ENCODE measurements around the gene TYW1. TPM values are rescaled to one million over a fixed set of nuclear protein-coding genes. Genes with fewer than 3 reads are reported as not detected.
"Not testable (repeated sequence)": the region's sequence is repeated elsewhere in the genome, so short reads cannot be mapped to it uniquely, and the experiment has no call there.

Gene TYW1
- total RNA-seq, 1 donor from 2014 or later, result 24.9 TPM

- H3K27ac Mint-ChIP-seq; H3K4me3 Mint-ChIP-seq (ENCODE audit: low read depth); H3K4me1 Mint-ChIP-seq (ENCODE audit: low read depth); DNase-seq (ENCODE audit: low spot score, unreplicated experiment); H3K27me3 Mint-ChIP-seq; H3K9me3 Mint-ChIP-seq (ENCODE audit: low read depth): not testable (repeated sequence)
- peaks cover 28% of the 10 kb centered on the region for H3K36me3 Mint-ChIP-seq (ENCODE audit: insufficient read depth)
Observed at GRCh38 chr7:67196176-67196575, 199.5 kb downstream of the TYW1 start.

GRCh38 chr7:67198865-67199526 is 202.4 kb downstream of the TYW1 start:
- not testable (repeated sequence) for H3K4me1 Mint-ChIP-seq (ENCODE audit: low read depth); H3K9me3 Mint-ChIP-seq (ENCODE audit: low read depth); DNase-seq (ENCODE audit: low spot score, unreplicated experiment); H3K4me3 Mint-ChIP-seq (ENCODE audit: low read depth); H3K27me3 Mint-ChIP-seq; H3K27ac Mint-ChIP-seq
- peaks cover 33% of the 10 kb centered on the region for H3K36me3 Mint-ChIP-seq (ENCODE audit: insufficient read depth)

GRCh38 chr7:67205772-67206171 is 209.1 kb downstream of the TYW1 start:
- not testable (repeated sequence) for DNase-seq (ENCODE audit: low spot score, unreplicated experiment); H3K27me3 Mint-ChIP-seq; H3K4me3 Mint-ChIP-seq (ENCODE audit: low read depth); H3K4me1 Mint-ChIP-seq (ENCODE audit: low read depth); H3K27ac Mint-ChIP-seq; H3K9me3 Mint-ChIP-seq (ENCODE audit: low read depth)
- peaks cover 19% of the 10 kb centered on the region for H3K36me3 Mint-ChIP-seq (ENCODE audit: insufficient read depth)

- H3K9me3 Mint-ChIP-seq (ENCODE audit: low read depth), result peaks cover 6% of the 10 kb centered on the region
- peaks cover 2% of the 10 kb centered on the region for H3K4me1 Mint-ChIP-seq (ENCODE audit: low read depth)
- H3K36me3 Mint-ChIP-seq (ENCODE audit: insufficient read depth), result peaks cover 18% of the 10 kb centered on the region
- no peak overlapping the region for H3K4me3 Mint-ChIP-seq (ENCODE audit: low read depth)
- H3K27ac Mint-ChIP-seq, result no peak overlapping the region
- TF ChIP-seq CTCF (IDR thresholded peaks at IDR 0.05; ENCODE audit: unreplicated experiment), result no peak
- H3K27me3 Mint-ChIP-seq, result no peaks in the 10 kb centered on the region
- DNase-seq (ENCODE audit: low spot score, unreplicated experiment), result no peak
Observed at GRCh38 chr7:67206452-67206851, 209.8 kb downstream of the TYW1 start.

GRCh38 chr7:67208656-67209055 is 212.0 kb downstream of the TYW1 start:
- H3K36me3 Mint-ChIP-seq (ENCODE audit: insufficient read depth), result peaks cover 15% of the 10 kb centered on the region
- not testable (repeated sequence) for H3K9me3 Mint-ChIP-seq (ENCODE audit: low read depth); H3K27ac Mint-ChIP-seq; H3K4me3 Mint-ChIP-seq (ENCODE audit: low read depth); DNase-seq (ENCODE audit: low spot score, unreplicated experiment); H3K4me1 Mint-ChIP-seq (ENCODE audit: low read depth); H3K27me3 Mint-ChIP-seq

GRCh38 chr7:67209256-67209655 is 212.6 kb downstream of the TYW1 start:
- Mint-ChIP-seq H3K27ac (no peak overlapping the region), H3K27me3 (no peaks in the 10 kb centered on the region), H3K36me3 (ENCODE audit: insufficient read depth) (peaks cover 14% of the 10 kb centered on the region), H3K4me3 (ENCODE audit: low read depth) (no peak overlapping the region), H3K4me1 (ENCODE audit: low read depth) (peaks cover 2% of the 10 kb centered on the region), H3K9me3 (ENCODE audit: low read depth) (peaks cover 6% of the 10 kb centered on the region)
- TF ChIP-seq CTCF (IDR thresholded peaks at IDR 0.05; ENCODE audit: unreplicated experiment), result no peak
- no peak for DNase-seq (ENCODE audit: low spot score, unreplicated experiment)

- TF ChIP-seq CTCF (IDR thresholded peaks at IDR 0.05; ENCODE audit: unreplicated experiment), result no peak
Observed at GRCh38 chr7:67210567-67210966, 213.9 kb downstream of the TYW1 start.

GRCh38 chr7:67211650-67212330 is 215.2 kb downstream of the TYW1 start:
- H3K27ac Mint-ChIP-seq; DNase-seq (ENCODE audit: low spot score, unreplicated experiment); H3K4me1 Mint-ChIP-seq (ENCODE audit: low read depth); H3K27me3 Mint-ChIP-seq; H3K9me3 Mint-ChIP-seq (ENCODE audit: low read depth); H3K4me3 Mint-ChIP-seq (ENCODE audit: low read depth): not testable (repeated sequence)
- peaks cover 19% of the 10 kb centered on the region for H3K36me3 Mint-ChIP-seq (ENCODE audit: insufficient read depth)

More at GRCh38 chr7:67210567-67210966, 213.9 kb downstream of the TYW1 start:
- Mint-ChIP-seq H3K27ac (no peak overlapping the region), H3K4me3 (ENCODE audit: low read depth) (no peak overlapping the region), H3K9me3 (ENCODE audit: low read depth) (peaks cover 6% of the 10 kb centered on the region), H3K36me3 (ENCODE audit: insufficient read depth) (peaks cover 15% of the 10 kb centered on the region), H3K4me1 (ENCODE audit: low read depth) (peaks cover 2% of the 10 kb centered on the region), H3K27me3 (no peaks in the 10 kb centered on the region)
- no peak for DNase-seq (ENCODE audit: low spot score, unreplicated experiment)

- peaks cover 10% of the 10 kb centered on the region for H3K9me3 Mint-ChIP-seq (ENCODE audit: low read depth)
- H3K4me3 Mint-ChIP-seq (ENCODE audit: low read depth); H3K27me3 Mint-ChIP-seq; H3K27ac Mint-ChIP-seq; H3K4me1 Mint-ChIP-seq (ENCODE audit: low read depth); DNase-seq (ENCODE audit: low spot score, unreplicated experiment): not testable (repeated sequence)
- peaks cover 18% of the 10 kb centered on the region for H3K36me3 Mint-ChIP-seq (ENCODE audit: insufficient read depth)
Observed at GRCh38 chr7:67213038-67213437, 216.4 kb downstream of the TYW1 start.

- not testable (repeated sequence) for H3K27ac Mint-ChIP-seq; H3K4me3 Mint-ChIP-seq (ENCODE audit: low read depth); DNase-seq (ENCODE audit: low spot score, unreplicated experiment); H3K27me3 Mint-ChIP-seq; H3K4me1 Mint-ChIP-seq (ENCODE audit: low read depth); H3K9me3 Mint-ChIP-seq (ENCODE audit: low read depth)
- H3K36me3 Mint-ChIP-seq (ENCODE audit: insufficient read depth), result peaks cover 20% of the 10 kb centered on the region
Observed at GRCh38 chr7:67223551-67223950, 226.9 kb downstream of the TYW1 start.

Measured in progenitor cell of endocrine pancreas (in vitro differentiated cells).